ENCODE data around the gene GDPD4. TPM values are rescaled to one million over a fixed set of nuclear protein-coding genes. Genes with fewer than 3 reads are reported as not detected.

GDPD4 gene
- total RNA-seq, 1 experiment from 2014 or later = not detected

DNA sequence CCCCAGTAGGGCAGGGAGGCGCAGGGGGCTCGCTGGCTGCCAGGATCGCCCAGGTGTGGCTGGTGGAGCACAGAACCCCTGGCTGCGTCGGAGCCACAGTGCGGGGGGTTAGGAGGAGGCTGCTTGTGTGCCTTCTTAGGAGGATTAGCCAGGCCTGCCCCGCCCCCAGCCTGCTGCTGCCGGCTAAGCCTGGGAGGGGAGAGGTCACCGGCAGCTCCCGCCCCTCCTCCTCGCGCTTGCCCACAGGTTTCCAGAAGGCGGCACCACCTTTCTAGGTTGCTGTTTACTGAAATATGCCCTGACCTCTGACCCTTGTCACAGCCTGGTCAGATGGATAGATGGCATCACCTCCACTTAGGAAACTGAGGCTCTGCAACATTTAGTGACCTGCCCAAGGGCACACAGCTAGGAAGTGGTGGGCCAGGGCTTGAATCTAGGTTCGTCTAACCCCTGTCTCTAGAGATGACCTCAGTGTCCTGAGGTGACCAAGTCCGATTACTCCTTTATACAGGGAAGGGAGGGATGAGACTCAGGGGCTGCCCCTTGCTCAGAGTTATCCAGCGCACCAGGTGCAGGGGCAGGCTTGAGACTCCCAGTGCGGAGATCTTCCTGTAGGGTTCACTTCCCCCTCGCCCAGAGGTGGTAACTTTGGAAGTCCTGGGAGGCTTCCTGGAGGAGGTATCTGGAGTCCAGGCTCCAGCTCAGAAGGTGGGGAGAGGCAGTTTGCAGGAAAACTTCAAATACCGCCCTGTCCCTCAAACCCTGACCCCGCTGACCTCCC is 129.4 kb downstream of the GDPD4 start:
- BruUV-seq (replicated peaks) = no TSS peak
- CTCF ChIA-PET = no interaction called here
- Histone ChIP-seq H3K4me1 (ENCODE audit: insufficient read depth, low read length, poor library complexity, severe bottlenecking) (no peaks in the 10 kb centered on the region), H3K27me3 (replicated peaks; ENCODE audit: insufficient read depth, low read depth, low read length, poor library complexity) (no peaks in the 10 kb centered on the region), H3K4me3 (ENCODE audit: low read depth, low read length, poor library complexity, severe bottlenecking) (no peak overlapping the region), H3K9me3 (ENCODE audit: low read depth, low read length, poor library complexity, severe bottlenecking) (no peaks in the 10 kb centered on the region), H3K27ac (ENCODE audit: low read depth, low read length, poor library complexity, severe bottlenecking) (no peak overlapping the region), H3K36me3 (ENCODE audit: insufficient read depth, low read length, poor library complexity, severe bottlenecking) (no peaks in the 10 kb centered on the region)
- no peak for TF ChIP-seq EZH2 (IDR thresholded peaks at IDR 0.05; ENCODE audit: borderline replicate concordance, low read depth, low read length, poor library complexity, severe bottlenecking)
- TF ChIP-seq, protein P1, sequence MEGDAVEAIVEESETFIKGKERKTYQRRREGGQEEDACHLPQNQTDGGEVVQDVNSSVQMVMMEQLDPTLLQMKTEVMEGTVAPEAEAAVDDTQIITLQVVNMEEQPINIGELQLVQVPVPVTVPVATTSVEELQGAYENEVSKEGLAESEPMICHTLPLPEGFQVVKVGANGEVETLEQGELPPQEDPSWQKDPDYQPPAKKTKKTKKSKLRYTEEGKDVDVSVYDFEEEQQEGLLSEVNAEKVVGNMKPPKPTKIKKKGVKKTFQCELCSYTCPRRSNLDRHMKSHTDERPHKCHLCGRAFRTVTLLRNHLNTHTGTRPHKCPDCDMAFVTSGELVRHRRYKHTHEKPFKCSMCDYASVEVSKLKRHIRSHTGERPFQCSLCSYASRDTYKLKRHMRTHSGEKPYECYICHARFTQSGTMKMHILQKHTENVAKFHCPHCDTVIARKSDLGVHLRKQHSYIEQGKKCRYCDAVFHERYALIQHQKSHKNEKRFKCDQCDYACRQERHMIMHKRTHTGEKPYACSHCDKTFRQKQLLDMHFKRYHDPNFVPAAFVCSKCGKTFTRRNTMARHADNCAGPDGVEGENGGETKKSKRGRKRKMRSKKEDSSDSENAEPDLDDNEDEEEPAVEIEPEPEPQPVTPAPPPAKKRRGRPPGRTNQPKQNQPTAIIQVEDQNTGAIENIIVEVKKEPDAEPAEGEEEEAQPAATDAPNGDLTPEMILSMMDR (conservative IDR thresholded peaks at IDR 0.05; ENCODE audit: low read depth, low read length) = no peak
- intact Hi-C loops (cut with micrococcal nuclease; ENCODE audit: unreplicated experiment) = no loop called here
- POLR2A ChIA-PET (ENCODE audit: low non-redundant PET) = no interaction called here
- no peak for DNase-seq (ENCODE audit: low spot score)

DNA sequence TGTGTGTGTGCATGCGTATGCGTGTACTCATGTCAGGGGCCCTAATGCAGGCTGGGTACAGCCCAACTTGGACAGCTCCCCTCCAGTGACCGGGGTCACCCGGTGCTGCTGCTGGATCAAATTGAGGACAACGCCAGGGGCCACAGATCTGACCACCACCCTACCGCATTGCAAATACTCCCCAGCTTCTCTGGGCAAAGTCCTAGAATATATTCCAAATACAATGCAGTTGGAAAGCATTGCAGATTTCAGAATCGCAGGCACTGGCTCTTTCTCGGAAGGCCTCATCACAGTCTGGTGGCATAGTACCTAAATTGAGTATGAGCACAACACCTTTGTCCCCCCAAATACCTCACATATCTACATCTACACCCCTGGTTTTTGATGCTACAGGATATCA is 130.2 kb downstream of the GDPD4 start:
- intact Hi-C loops (cut with micrococcal nuclease; ENCODE audit: unreplicated experiment) = no loop called here

DNA sequence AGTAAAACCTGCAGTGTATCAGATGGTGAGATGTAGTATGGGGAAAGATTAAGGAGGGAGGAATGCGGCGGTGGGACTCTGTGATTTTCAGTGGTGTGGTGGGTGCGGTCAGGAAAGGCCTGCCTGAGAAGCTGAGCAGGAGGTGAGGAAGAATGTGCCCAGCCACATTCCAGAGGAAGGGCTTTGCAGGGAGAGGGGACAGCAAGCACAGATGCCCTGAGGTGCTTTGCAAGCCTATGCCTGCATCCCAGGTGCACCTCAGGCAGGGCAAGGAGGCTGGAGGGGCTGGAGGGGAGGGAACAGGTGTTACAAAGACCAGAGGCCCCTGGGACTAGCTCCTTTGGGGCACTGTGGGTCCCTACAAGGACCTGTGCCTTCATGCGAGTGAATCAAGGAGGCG is 131.4 kb downstream of the GDPD4 start:
- Histone ChIP-seq H3K4me1 (ENCODE audit: insufficient read depth, low read length, poor library complexity, severe bottlenecking) (no peaks in the 10 kb centered on the region), H3K36me3 (ENCODE audit: insufficient read depth, low read length, poor library complexity, severe bottlenecking) (no peaks in the 10 kb centered on the region), H3K9me3 (ENCODE audit: low read depth, low read length, poor library complexity, severe bottlenecking) (no peaks in the 10 kb centered on the region), H3K27ac (ENCODE audit: low read depth, low read length, poor library complexity, severe bottlenecking) (no peak overlapping the region), H3K27me3 (replicated peaks; ENCODE audit: insufficient read depth, low read depth, low read length, poor library complexity) (no peaks in the 10 kb centered on the region), H3K4me3 (ENCODE audit: low read depth, low read length, poor library complexity, severe bottlenecking) (no peak overlapping the region)
- ChIA-PET CTCF (interaction anchor here (1.4 kb wide), 1 partner anchor 18 kb away, joined by 3 read pairs; no protein-coding TSS in a partner anchor), POLR2A (ENCODE audit: low non-redundant PET) (no interaction called here)
- no peak for DNase-seq (ENCODE audit: low spot score)
- intact Hi-C loops (cut with micrococcal nuclease; ENCODE audit: unreplicated experiment) = no loop called here
- no peak for TF ChIP-seq EZH2 (IDR thresholded peaks at IDR 0.05; ENCODE audit: borderline replicate concordance, low read depth, low read length, poor library complexity, severe bottlenecking)
- TF ChIP-seq, protein P1 (conservative IDR thresholded peaks at IDR 0.05; ENCODE audit: low read depth, low read length) = no peak
- no TSS peak for BruUV-seq (replicated peaks)

More for the DNA sequence above, 130.2 kb downstream of the GDPD4 start:
- H3K9me3 ChIP-seq (ENCODE audit: low read depth, low read length, poor library complexity, severe bottlenecking) = no peaks in the 10 kb centered on the region
- CTCF ChIA-PET = interaction anchor here (0.7 to 1.4 kb wide), 2 partner anchors 17 to 395 kb away, joined by 3 read pairs; no protein-coding TSS in a partner anchor
- POLR2A ChIA-PET (ENCODE audit: low non-redundant PET) = no interaction called here
- no peak for TF ChIP-seq EZH2 (IDR thresholded peaks at IDR 0.05; ENCODE audit: borderline replicate concordance, low read depth, low read length, poor library complexity, severe bottlenecking)
- TF ChIP-seq, protein P1 (conservative IDR thresholded peaks at IDR 0.05; ENCODE audit: low read depth, low read length) = no peak
- H3K27me3 ChIP-seq (replicated peaks; ENCODE audit: insufficient read depth, low read depth, low read length, poor library complexity) = no peaks in the 10 kb centered on the region
- H3K36me3 ChIP-seq (ENCODE audit: insufficient read depth, low read length, poor library complexity, severe bottlenecking) = no peaks in the 10 kb centered on the region
- no TSS peak for BruUV-seq (replicated peaks)
- DNase-seq (ENCODE audit: low spot score) = no peak
- no peak overlapping the region for H3K27ac ChIP-seq (ENCODE audit: low read depth, low read length, poor library complexity, severe bottlenecking)
- no peaks in the 10 kb centered on the region for H3K4me1 ChIP-seq (ENCODE audit: insufficient read depth, low read length, poor library complexity, severe bottlenecking)
- no peak overlapping the region for H3K4me3 ChIP-seq (ENCODE audit: low read depth, low read length, poor library complexity, severe bottlenecking)
